Aorta (tissue), 5 donors: Measurements from ENCODE around the gene TMEM139. TPM values are rescaled to one million over a fixed set of nuclear protein-coding genes. Genes with fewer than 3 reads are reported as not detected.

Experiments used
- ATAC-seq: fragments of 200-7000 bp; cut with Tn5 transposase; one replicate; pipeline ENCODE4 v1.9.1; 2022; ENCODE audit warnings: moderate library complexity; ENCODE audit not compliant: low FRiP score
- DNase-seq, 2 donors: peaks; one replicate each; pipeline ENCODE4 v3.0.0-alpha.2; 2020
- H3K27ac ChIP-seq, 2 donors: one replicate each; pipeline ENCODE4 v1.5.1; 2013; ENCODE audit warnings: low read length in 2 of 2, mild to moderate bottlenecking in 2 of 2, moderate library complexity in 2 of 2, control low read depth in 1 of 2, inconsistent platforms in 1 of 2, low read depth in 1 of 2
- H3K27me3 ChIP-seq, 2 donors: one replicate each; pipeline ENCODE4 v1.6.1; 2013; ENCODE audit warnings: control low read depth in 1 of 2, low read length in 1 of 2, mild to moderate bottlenecking in 1 of 2, moderate library complexity in 1 of 2; ENCODE audit not compliant: insufficient read depth in 2 of 2, control insufficient read depth in 1 of 2
- H3K36me3 ChIP-seq, 2 donors: one replicate each; pipeline ENCODE4 v1.6.1; 2013; ENCODE audit warnings: control low read depth in 1 of 2, low read length in 1 of 2, mild to moderate bottlenecking in 1 of 2; ENCODE audit not compliant: insufficient read depth in 2 of 2, control insufficient read depth in 1 of 2
- H3K4me1 ChIP-seq, 2 donors: one replicate each; pipeline ENCODE4 v1.6.1; 2013; ENCODE audit warnings: low read length in 2 of 2, control low read depth in 1 of 2, mild to moderate bottlenecking in 1 of 2, moderate library complexity in 1 of 2; ENCODE audit not compliant: insufficient read depth in 2 of 2, control insufficient read depth in 1 of 2
- H3K4me3 ChIP-seq, 2 donors: one replicate each; pipeline ENCODE4 v1.5.1; 2013; ENCODE audit warnings: low read length in 2 of 2, control low read depth in 1 of 2, mild to moderate bottlenecking in 1 of 2
- H3K9me3 ChIP-seq: one replicate; pipeline ENCODE4 v1.6.1; 2013; ENCODE audit warnings: mild to moderate bottlenecking, low read length; ENCODE audit not compliant: control insufficient read depth
- WGBS, 2 donors: extraction: QIAGEN DNeasy Blood & Tissue Kit; methylation state at CpG; one replicate each; pipeline ENCODE4 v1.1.7; 2013; 5-methylcytosine and 5-hydroxymethylcytosine counted together
- intact Hi-C, 2 donors: fragments of 100-400 bp; cut with DNase I; formaldehyde crosslinking; loops; one replicate each; pipeline versions ENCODE4 v1.14.2 to v1.15.0; 2022
- polyA plus RNA-seq, 2 donors: library from polyadenylated mRNA; stranded (reverse); fragments of 200-250 nt; gene quantifications; one replicate each; pipeline ENCODE4 v1.2.3, GENCODE V29; 2013
- total RNA-seq, 2 donors: library from RNA; stranded (reverse); fragmentation: NEBNext Ultra II Directional; extraction: Animal tissue kit (Norgen Biotek cat#: 25700); gene quantifications; one replicate each; pipeline ENCODE4 v1.2.1, GENCODE V29; 2021
- donor health status: healthy with polysubstance abuse.
- donor health status: Bipolar disorder and iron deficiency.
- donor health status: DM: no; HTN: no; CAD: no.
- donor health status: DM: no; HTN: no; CAD: no.
- donor health status: DM: yes; HTN: yes; CAD: no.

TMEM139 gene
- total and polyA plus RNA-seq, 4 donors, result 0.10 to 17.3 (median 0.75) TPM

- H3K4me3 ChIP-seq, result no peak overlapping the region
- H3K27me3 ChIP-seq, result no peaks in the 10 kb centered on the region
- H3K9me3 ChIP-seq, result no peaks in the 10 kb centered on the region
- 8 to 15% methylated on average over 1 of the region's 1 CpG for WGBS, 2 donors
- intact Hi-C loops, result no loop called here
- no peak for DNase-seq
- H3K36me3 ChIP-seq, result no peaks in the 10 kb centered on the region
- H3K4me1 ChIP-seq, result no peaks in the 10 kb centered on the region
- H3K27ac ChIP-seq, result no peak overlapping the region
- no peak for ATAC-seq
Measured at GRCh38 chr7:143334244-143334643, 49.5 kb downstream of the TMEM139 start.

GRCh38 chr7:143337216-143337615 lies 52.5 kb downstream of the TMEM139 start:
- Histone ChIP-seq H3K9me3 (no peaks in the 10 kb centered on the region), H3K4me3 (no peak overlapping the region), H3K27ac (no peak overlapping the region), H3K4me1 (no peaks in the 10 kb centered on the region), H3K27me3 (no peaks in the 10 kb centered on the region), H3K36me3 (no peaks in the 10 kb centered on the region)
- 87 to 89% methylated on average over 3 of the region's 3 CpGs for WGBS, 2 donors
- intact Hi-C loops, result no loop called here
- ATAC-seq, result no peak
- DNase-seq, result no peak

Other genes starting within 250 kb of the TMEM139 start
- not detected for gene OR6V1, start 232.6 kb upstream of the TMEM139 start, total RNA-seq
- gene OR6V1, start 232.6 kb upstream of the TMEM139 start, polyA plus RNA-seq, result not detected
- gene PIP, start 152.9 kb upstream of the TMEM139 start, total RNA-seq, result not detected
- not detected for gene PIP, start 152.9 kb upstream of the TMEM139 start, polyA plus RNA-seq
- gene TAS2R39, start 101.5 kb upstream of the TMEM139 start, total RNA-seq, result not detected
- gene TAS2R39, start 101.5 kb upstream of the TMEM139 start, polyA plus RNA-seq, result not detected
- not detected for gene TAS2R40, start 62.9 kb upstream of the TMEM139 start, total RNA-seq
- gene TAS2R40, start 62.9 kb upstream of the TMEM139 start, polyA plus RNA-seq, result not detected
- gene GSTK1, start 21.5 kb upstream of the TMEM139 start, total RNA-seq, result 100 to 1,000 TPM in 1 of 2 donors, 10 to 100 TPM in 1; 75.6 to 123 TPM
- 100 to 1,000 TPM in 1 of 2 donors, 10 to 100 TPM in 1; 99.5 to 172 TPM for gene GSTK1, start 21.5 kb upstream of the TMEM139 start, polyA plus RNA-seq
- 10 to 100 TPM; 21.7 to 23.9 TPM for gene CASP2, start 3.4 kb downstream of the TMEM139 start, total RNA-seq
- gene CASP2, start 3.4 kb downstream of the TMEM139 start, polyA plus RNA-seq, result 1 to 10 TPM; 2.6 to 5.9 TPM
- not detected for gene CLCN1, start 31.2 kb downstream of the TMEM139 start, total RNA-seq
- not detected for gene CLCN1, start 31.2 kb downstream of the TMEM139 start, polyA plus RNA-seq
- 1 to 10 TPM; 2.8 to 3.8 TPM for gene FAM131B, start 77.8 kb downstream of the TMEM139 start, total RNA-seq
- 1 to 10 TPM in 1 of 2 donors, under 1 TPM in 1; 0.41 to 1.0 TPM for gene FAM131B, start 77.8 kb downstream of the TMEM139 start, polyA plus RNA-seq
- gene ZYX, start 96.4 kb downstream of the TMEM139 start, total RNA-seq, result 100 to 1,000 TPM; 307 to 499 TPM
- 100 to 1,000 TPM; 131 to 305 TPM for gene ZYX, start 96.4 kb downstream of the TMEM139 start, polyA plus RNA-seq
- gene EPHA1, start 123.9 kb downstream of the TMEM139 start, total RNA-seq, result under 1 TPM; 0.21 to 0.45 TPM
- gene EPHA1, start 123.9 kb downstream of the TMEM139 start, polyA plus RNA-seq, result 1 to 10 TPM in 1 of 2 donors, under 1 TPM in 1; 0.20 to 1.9 TPM
- 1 to 10 TPM; 1.2 to 2.7 TPM for gene TAS2R60, start 158.5 kb downstream of the TMEM139 start, total RNA-seq
- gene TAS2R60, start 158.5 kb downstream of the TMEM139 start, polyA plus RNA-seq, result not detected
- gene TAS2R41, start 192.9 kb downstream of the TMEM139 start, total RNA-seq, result 1 to 10 TPM in 1 of 2 donors, under 1 TPM in 1; 0.69 to 1.0 TPM
- gene TAS2R41, start 192.9 kb downstream of the TMEM139 start, polyA plus RNA-seq, result not detected